ENCODE measurements around the gene OBSCN. TPM values are rescaled to one million over a fixed set of nuclear protein-coding genes. Genes with fewer than 3 reads are reported as not detected.

OBSCN gene
- total RNA-seq, 1 donor from 2014 or later: 316 TPM

DNA sequence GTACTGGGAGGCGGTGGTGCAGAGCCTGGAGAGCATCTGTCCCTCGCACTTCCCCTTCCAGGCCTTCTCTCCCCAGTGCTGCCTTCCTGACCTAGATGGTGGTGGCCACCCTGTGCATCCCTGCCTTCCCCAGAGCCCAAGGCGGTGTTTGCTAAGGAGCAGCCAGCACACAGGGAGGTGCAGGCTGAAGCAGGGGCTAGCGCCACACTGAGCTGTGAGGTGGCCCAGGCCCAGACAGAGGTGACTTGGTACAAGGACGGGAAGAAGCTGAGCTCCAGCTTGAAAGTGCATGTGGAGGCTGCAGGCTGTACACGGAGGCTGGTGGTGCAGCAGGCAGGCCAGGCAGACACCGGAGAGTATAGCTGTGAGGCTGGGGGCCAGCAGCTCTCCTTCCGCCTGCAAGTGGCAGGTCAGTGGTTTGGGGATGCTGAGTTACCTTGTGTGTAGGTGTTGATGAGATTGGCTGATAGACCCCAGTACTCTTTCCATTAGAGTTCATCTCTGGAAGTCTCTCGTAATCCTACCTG, 51.6 kb downstream of the OBSCN start:
- peaks cover 6% of the 10 kb centered on the region for H3K4me1 ChIP-seq
- H3K27me3 ChIP-seq (ENCODE audit: low read depth): no peaks in the 10 kb centered on the region
- no peak for DNase-seq
- H3K27ac ChIP-seq (replicated peaks): no peak overlapping the region
- intact Hi-C loops (cut with micrococcal nuclease): no loop called here
- no peak overlapping the region for H3K4me3 ChIP-seq
- TF ChIP-seq, protein P1, sequence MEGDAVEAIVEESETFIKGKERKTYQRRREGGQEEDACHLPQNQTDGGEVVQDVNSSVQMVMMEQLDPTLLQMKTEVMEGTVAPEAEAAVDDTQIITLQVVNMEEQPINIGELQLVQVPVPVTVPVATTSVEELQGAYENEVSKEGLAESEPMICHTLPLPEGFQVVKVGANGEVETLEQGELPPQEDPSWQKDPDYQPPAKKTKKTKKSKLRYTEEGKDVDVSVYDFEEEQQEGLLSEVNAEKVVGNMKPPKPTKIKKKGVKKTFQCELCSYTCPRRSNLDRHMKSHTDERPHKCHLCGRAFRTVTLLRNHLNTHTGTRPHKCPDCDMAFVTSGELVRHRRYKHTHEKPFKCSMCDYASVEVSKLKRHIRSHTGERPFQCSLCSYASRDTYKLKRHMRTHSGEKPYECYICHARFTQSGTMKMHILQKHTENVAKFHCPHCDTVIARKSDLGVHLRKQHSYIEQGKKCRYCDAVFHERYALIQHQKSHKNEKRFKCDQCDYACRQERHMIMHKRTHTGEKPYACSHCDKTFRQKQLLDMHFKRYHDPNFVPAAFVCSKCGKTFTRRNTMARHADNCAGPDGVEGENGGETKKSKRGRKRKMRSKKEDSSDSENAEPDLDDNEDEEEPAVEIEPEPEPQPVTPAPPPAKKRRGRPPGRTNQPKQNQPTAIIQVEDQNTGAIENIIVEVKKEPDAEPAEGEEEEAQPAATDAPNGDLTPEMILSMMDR (IDR thresholded peaks at IDR 0.05; ENCODE audit: borderline replicate concordance): no peak
- peaks cover 21% of the 10 kb centered on the region for H3K9me3 ChIP-seq (replicated peaks)
- peaks cover 85% of the 10 kb centered on the region for H3K36me3 ChIP-seq

GRCh38 chr1:228259951-228260350, 52.1 kb downstream of the OBSCN start:
- intact Hi-C loops (cut with micrococcal nuclease): no loop called here
- H3K4me3 ChIP-seq: no peak overlapping the region
- TF ChIP-seq, protein P1 (IDR thresholded peaks at IDR 0.05; ENCODE audit: borderline replicate concordance): no peak
- H3K4me1 ChIP-seq: peaks cover 6% of the 10 kb centered on the region
- H3K9me3 ChIP-seq (replicated peaks): peaks cover 21% of the 10 kb centered on the region
- H3K27me3 ChIP-seq (ENCODE audit: low read depth): no peaks in the 10 kb centered on the region
- peaks cover 89% of the 10 kb centered on the region for H3K36me3 ChIP-seq
- no peak overlapping the region for H3K27ac ChIP-seq (replicated peaks)
- DNase-seq: no peak

GRCh38 chr1:228261706-228262105, 53.9 kb downstream of the OBSCN start:
- Histone ChIP-seq H3K36me3 (peaks cover 83% of the 10 kb centered on the region), H3K27ac (replicated peaks) (no peak overlapping the region), H3K4me3 (no peak overlapping the region), H3K4me1 (peaks cover 11% of the 10 kb centered on the region), H3K27me3 (ENCODE audit: low read depth) (no peaks in the 10 kb centered on the region), H3K9me3 (replicated peaks) (peaks cover 21% of the 10 kb centered on the region)
- TF ChIP-seq, protein P1 (IDR thresholded peaks at IDR 0.05; ENCODE audit: borderline replicate concordance): no peak
- no peak for DNase-seq
- intact Hi-C loops (cut with micrococcal nuclease): no loop called here

- intact Hi-C loops (cut with micrococcal nuclease): no loop called here
- Histone ChIP-seq H3K4me1 (peaks cover 19% of the 10 kb centered on the region), H3K36me3 (peaks cover 83% of the 10 kb centered on the region), H3K9me3 (replicated peaks) (peaks cover 21% of the 10 kb centered on the region), H3K4me3 (no peak overlapping the region), H3K27me3 (ENCODE audit: low read depth) (no peaks in the 10 kb centered on the region), H3K27ac (replicated peaks) (no peak overlapping the region)
- TF ChIP-seq, protein P1 (IDR thresholded peaks at IDR 0.05; ENCODE audit: borderline replicate concordance): no peak
- DNase-seq: no peak
Measured at GRCh38 chr1:228262475-228262874, 54.6 kb downstream of the OBSCN start.

GRCh38 chr1:228263636-228264035, 55.8 kb downstream of the OBSCN start:
- Histone ChIP-seq H3K9me3 (replicated peaks) (peaks cover 14% of the 10 kb centered on the region), H3K27ac (replicated peaks) (no peak overlapping the region), H3K36me3 (peaks cover 80% of the 10 kb centered on the region), H3K4me3 (no peak overlapping the region), H3K4me1 (peaks cover 30% of the 10 kb centered on the region), H3K27me3 (ENCODE audit: low read depth) (no peaks in the 10 kb centered on the region)
- TF ChIP-seq, protein P1 (IDR thresholded peaks at IDR 0.05; ENCODE audit: borderline replicate concordance): no peak
- DNase-seq: no peak
- intact Hi-C loops (cut with micrococcal nuclease): no loop called here

All from left ventricle myocardium inferior (tissue), 1 donor.